GM18502 (cell line): ENCODE data around the gene IFT88.

Experiments used
- ATAC-seq: cut with Tn5 transposase; IDR thresholded peaks from one replicate; pipeline ENCODE4 v1.9.1; 2021; ENCODE audit warnings: mild to moderate bottlenecking; ENCODE audit not compliant: unreplicated experiment, poor library complexity

The IFT88 gene

GRCh38 chr13:20565115-20565736 lies 1.7 kb upstream of the IFT88 start:
- ATAC-seq, result no peak

GRCh38 chr13:20566468-20566897 lies 474 bp upstream of the IFT88 start:
- ATAC-seq, result peak; percentile 51

- ATAC-seq, result no peak
Observed at GRCh38 chr13:20567881-20568528, 1.0 kb downstream of the IFT88 start.

- no peak for ATAC-seq
Observed at GRCh38 chr13:20570517-20570916, 3.6 kb downstream of the IFT88 start.

GRCh38 chr13:20571676-20572075 lies 4.7 kb downstream of the IFT88 start:
- no peak for ATAC-seq

GRCh38 chr13:20573186-20573585 lies 6.2 kb downstream of the IFT88 start:
- no peak for ATAC-seq

- ATAC-seq, result no peak
Observed at GRCh38 chr13:20573636-20574035, 6.7 kb downstream of the IFT88 start.

- ATAC-seq, result no peak
Observed at GRCh38 chr13:20579191-20579590, 12.2 kb downstream of the IFT88 start.

GRCh38 chr13:20580257-20580656 lies 13.3 kb downstream of the IFT88 start:
- no peak for ATAC-seq

GRCh38 chr13:20582026-20582425 lies 15.1 kb downstream of the IFT88 start:
- ATAC-seq, result no peak

- no peak for ATAC-seq
Observed at GRCh38 chr13:20583803-20584293, 16.9 kb downstream of the IFT88 start.

GRCh38 chr13:20585371-20585770 lies 18.4 kb downstream of the IFT88 start:
- ATAC-seq, result no peak

- no peak for ATAC-seq
Observed at GRCh38 chr13:20588529-20589110, 21.7 kb downstream of the IFT88 start.

GRCh38 chr13:20590561-20590960 lies 23.6 kb downstream of the IFT88 start:
- ATAC-seq, result no peak

- ATAC-seq, result no peak
Observed at GRCh38 chr13:20592606-20593005, 25.6 kb downstream of the IFT88 start.

- no peak for ATAC-seq
Observed at GRCh38 chr13:20594280-20594679, 27.3 kb downstream of the IFT88 start.

- ATAC-seq, result no peak
Observed at GRCh38 chr13:20607015-20607414, 40.1 kb downstream of the IFT88 start.

- no peak for ATAC-seq
Observed at GRCh38 chr13:20608438-20609020, 41.6 kb downstream of the IFT88 start.

GRCh38 chr13:20609145-20609544 lies 42.2 kb downstream of the IFT88 start:
- no peak for ATAC-seq

GRCh38 chr13:20610006-20610405 lies 43.0 kb downstream of the IFT88 start:
- no peak for ATAC-seq

GRCh38 chr13:20616059-20616797 lies 49.3 kb downstream of the IFT88 start:
- no peak for ATAC-seq
